ENCODE measurements around the gene PABPN1. TPM values are rescaled to one million over a fixed set of nuclear protein-coding genes. Genes with fewer than 3 reads are reported as not detected.

Gene PABPN1
- total and polyA plus RNA-seq, 2 of the 13 experiments (the other 11 are each of a cell fraction or from before 2014, with no cell fraction given): 233 to 524 TPM

DNA sequence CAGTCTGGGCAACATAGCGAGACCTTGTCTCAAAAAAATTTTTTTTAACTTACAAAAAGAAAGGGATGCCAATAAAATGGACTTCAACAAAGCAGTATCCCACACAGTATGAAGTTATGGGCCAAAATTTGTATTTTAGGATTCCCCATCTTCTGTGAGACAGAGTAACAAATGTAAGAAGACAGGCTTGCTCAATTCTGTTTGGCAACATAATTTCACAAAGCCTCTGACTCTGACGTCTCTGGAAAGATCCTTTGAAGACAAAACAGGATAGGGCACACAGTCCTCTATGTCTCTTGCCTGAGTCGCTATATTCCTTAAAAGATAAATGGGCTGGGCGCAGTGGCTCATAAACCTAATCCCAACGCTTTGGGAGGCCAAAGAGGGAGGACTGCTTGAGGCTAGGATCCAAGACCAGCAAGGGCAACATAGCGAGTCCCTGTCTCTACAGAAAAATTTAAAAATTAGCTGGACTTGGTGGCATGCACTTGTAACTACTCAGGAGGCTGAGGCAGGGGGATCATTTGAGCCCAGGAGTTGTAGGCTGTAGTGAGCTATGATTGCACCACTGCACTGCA lies 34.3 kb upstream of the PABPN1 start (continued):
- TF ChIP-seq, protein P1, sequence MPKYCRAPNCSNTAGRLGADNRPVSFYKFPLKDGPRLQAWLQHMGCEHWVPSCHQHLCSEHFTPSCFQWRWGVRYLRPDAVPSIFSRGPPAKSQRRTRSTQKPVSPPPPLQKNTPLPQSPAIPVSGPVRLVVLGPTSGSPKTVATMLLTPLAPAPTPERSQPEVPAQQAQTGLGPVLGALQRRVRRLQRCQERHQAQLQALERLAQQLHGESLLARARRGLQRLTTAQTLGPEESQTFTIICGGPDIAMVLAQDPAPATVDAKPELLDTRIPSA (CRISPR knock-in tag; IDR thresholded peaks at IDR 0.05; ENCODE audit: borderline replicate concordance): peak; percentile 62; the same call in 1 of the 2 replicates

DNA sequence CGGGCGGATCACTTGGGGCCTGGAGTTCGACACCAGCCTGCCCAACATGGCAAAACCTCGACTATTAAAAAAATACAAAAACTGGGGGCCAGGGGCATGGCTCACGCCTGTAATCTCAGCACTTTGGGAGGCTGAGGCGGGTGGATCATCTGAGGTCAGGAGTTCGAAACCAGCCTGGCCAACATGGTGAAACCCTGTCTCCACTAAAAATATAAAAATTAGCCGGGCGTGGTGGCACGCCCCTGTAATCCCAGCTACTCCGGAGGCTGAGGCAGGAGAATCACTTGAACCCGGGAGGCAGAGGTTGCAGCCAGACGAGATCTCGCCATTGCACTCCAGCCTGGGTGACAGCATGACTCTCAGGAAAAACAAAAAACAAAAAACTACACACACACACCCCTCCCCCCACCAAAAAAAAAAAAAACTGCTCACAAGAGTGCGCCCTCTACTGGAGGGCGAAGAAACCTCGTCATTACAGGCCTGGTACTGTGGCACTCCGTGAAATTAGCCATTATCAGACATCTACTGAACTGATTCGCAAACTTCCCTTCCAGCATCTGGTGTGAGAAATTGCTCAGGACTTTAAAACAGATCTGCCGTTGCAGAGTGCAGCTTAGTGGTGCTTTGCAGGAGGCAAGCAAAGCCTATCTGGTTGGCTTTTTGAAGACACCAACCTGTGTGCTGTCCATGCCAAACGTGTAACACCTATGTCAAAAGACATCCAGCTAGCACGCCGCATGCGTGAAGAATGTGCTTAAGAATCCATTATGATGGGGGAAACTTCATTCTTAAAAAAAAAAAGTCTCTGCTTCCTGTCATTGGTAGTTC lies 26.3 kb upstream of the PABPN1 start:
- peak overlapping the region; percentile 34 for H3K4me2 ChIP-seq (ENCODE audit: low read depth, low read length)
- in situ Hi-C loops (cut with HindIII; ENCODE audit: extremely low pct_ligation_motif_present, low pct_unique_long_range_greater_than_20kb): loop anchor here (5.0 kb wide), 1 partner anchor 33 kb away; no protein-coding TSS in a partner anchor
- H3K27ac ChIP-seq (ENCODE audit: extremely low read length, insufficient read depth, low read length): no peak overlapping the region
- peaks cover 24% of the 10 kb centered on the region for H3K4me1 ChIP-seq (ENCODE audit: insufficient read depth, low read length)
- peak; percentile 75 for ATAC-seq
- WGBS (ENCODE audit: low lambda C conversion rate): 39% methylated on average over 24 of the region's 24 CpGs
- intact Hi-C loops (cut with micrococcal nuclease; ENCODE audit: unreplicated experiment): loop anchor here (1.0 to 5.0 kb wide), 3 partner anchors 9 to 173 kb away; partner anchors contain the start of gene HOMEZ
- H2AFZ ChIP-seq (ENCODE audit: low read length): no peak overlapping the region
- no peak overlapping the region for H3K9ac ChIP-seq (ENCODE audit: insufficient read depth, low read depth, low read length)
- no peak overlapping the region for H3K4me3 ChIP-seq (replicated peaks in 1 of 3; ENCODE audit: insufficient read depth in 1 of 3, low read depth in 2 of 3, low read length in 3 of 3)
- BruUV-seq (replicated peaks): no TSS peak
- no peaks in the 10 kb centered on the region for H3K79me2 ChIP-seq (ENCODE audit: insufficient read depth, low read length)
- no peaks in the 10 kb centered on the region for H4K20me1 ChIP-seq (ENCODE audit: insufficient read depth, low read length)
- ChIA-PET CTCF (ENCODE audit: low intra/inter-chr PET ratio, low total read pairs) (interaction anchor here (0.9 to 2.2 kb wide), 5 partner anchors 9 to 174 kb away, joined by 3 to 22 read pairs (median 6); partner anchors contain the start of gene HOMEZ), POLR2A (interaction anchor here (1.0 to 4.2 kb wide), 5 partner anchors 8 to 200 kb away, joined by 4 to 17 read pairs (median 7); partner anchors contain the start of genes ACIN1, BCL2L2, C14orf119 and HOMEZ)
- peak; percentile 93 for FAIRE-seq
- peak; percentile 77 for DNase-seq (ENCODE audit: low spot score)
- no peaks in the 10 kb centered on the region for H3K27me3 ChIP-seq (ENCODE audit: control insufficient read depth in 1 of 2, insufficient read depth in 2 of 2, low read length in 2 of 2)
- H3K36me3 ChIP-seq (replicated peaks in 1 of 2; ENCODE audit: control insufficient read depth in 1 of 2, insufficient read depth in 2 of 2, low read length in 2 of 2): peaks cover 3% of the 10 kb centered on the region in 2 experiments; a peak in 1 of 5 replicates
- no peaks in the 10 kb centered on the region for H3K9me3 ChIP-seq (ENCODE audit: low read length)
- TF ChIP-seq ZNF138 (CRISPR knock-in tag; IDR thresholded peaks at IDR 0.05; ENCODE audit: low read depth) (no peak), ZKSCAN8 (CRISPR knock-in tag; IDR thresholded peaks at IDR 0.05; ENCODE audit: borderline replicate concordance) (no peak), ZNF879 (CRISPR knock-in tag; IDR thresholded peaks at IDR 0.05) (no peak; the same call in 1 of the 2 replicates), SP140L (CRISPR knock-in tag; IDR thresholded peaks at IDR 0.05; ENCODE audit: borderline replicate concordance) (peak; percentile 46; the same call in 1 of the 2 replicates), ZNF224 (CRISPR knock-in tag; IDR thresholded peaks at IDR 0.05) (no peak), ZNF616 (CRISPR knock-in tag; IDR thresholded peaks at IDR 0.05; ENCODE audit: low read depth) (no peak), PHF20 (CRISPR knock-in tag; IDR thresholded peaks at IDR 0.05) (no peak), ZNF496 (CRISPR knock-in tag; IDR thresholded peaks at IDR 0.05; ENCODE audit: insufficient replicate concordance) (no peak), ZBTB39 (CRISPR knock-in tag; IDR thresholded peaks at IDR 0.05) (no peak), ZNF878 (CRISPR knock-in tag; IDR thresholded peaks at IDR 0.05) (no peak), PCBP1 (IDR thresholded peaks at IDR 0.05; ENCODE audit: borderline replicate concordance, low read depth, low read length) (no peak), KLF6 (CRISPR knock-in tag; IDR thresholded peaks at IDR 0.05) (no peak; the same call in 1 of the 2 replicates), CBX2 (IDR thresholded peaks at IDR 0.05; ENCODE audit: low read depth, low read length) (no peak), CBX2 (CRISPR knock-in tag; IDR thresholded peaks at IDR 0.05; ENCODE audit: low read depth) (no peak; the same call in 1 of the 2 replicates), ZNF331 (CRISPR knock-in tag; IDR thresholded peaks at IDR 0.05) (peak; percentile 52; the same call in 1 of the 2 replicates)
- TF ChIP-seq, protein P2, sequence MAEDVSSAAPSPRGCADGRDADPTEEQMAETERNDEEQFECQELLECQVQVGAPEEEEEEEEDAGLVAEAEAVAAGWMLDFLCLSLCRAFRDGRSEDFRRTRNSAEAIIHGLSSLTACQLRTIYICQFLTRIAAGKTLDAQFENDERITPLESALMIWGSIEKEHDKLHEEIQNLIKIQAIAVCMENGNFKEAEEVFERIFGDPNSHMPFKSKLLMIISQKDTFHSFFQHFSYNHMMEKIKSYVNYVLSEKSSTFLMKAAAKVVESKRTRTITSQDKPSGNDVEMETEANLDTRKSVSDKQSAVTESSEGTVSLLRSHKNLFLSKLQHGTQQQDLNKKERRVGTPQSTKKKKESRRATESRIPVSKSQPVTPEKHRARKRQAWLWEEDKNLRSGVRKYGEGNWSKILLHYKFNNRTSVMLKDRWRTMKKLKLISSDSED (CRISPR knock-in tag; IDR thresholded peaks at IDR 0.05): no peak
